ENCODE measurements around the gene ZNF644.

GRCh38 chr1:91070298-91070697 is 48.5 kb upstream of the ZNF644 start:
- TF ChIP-seq, protein P1, sequence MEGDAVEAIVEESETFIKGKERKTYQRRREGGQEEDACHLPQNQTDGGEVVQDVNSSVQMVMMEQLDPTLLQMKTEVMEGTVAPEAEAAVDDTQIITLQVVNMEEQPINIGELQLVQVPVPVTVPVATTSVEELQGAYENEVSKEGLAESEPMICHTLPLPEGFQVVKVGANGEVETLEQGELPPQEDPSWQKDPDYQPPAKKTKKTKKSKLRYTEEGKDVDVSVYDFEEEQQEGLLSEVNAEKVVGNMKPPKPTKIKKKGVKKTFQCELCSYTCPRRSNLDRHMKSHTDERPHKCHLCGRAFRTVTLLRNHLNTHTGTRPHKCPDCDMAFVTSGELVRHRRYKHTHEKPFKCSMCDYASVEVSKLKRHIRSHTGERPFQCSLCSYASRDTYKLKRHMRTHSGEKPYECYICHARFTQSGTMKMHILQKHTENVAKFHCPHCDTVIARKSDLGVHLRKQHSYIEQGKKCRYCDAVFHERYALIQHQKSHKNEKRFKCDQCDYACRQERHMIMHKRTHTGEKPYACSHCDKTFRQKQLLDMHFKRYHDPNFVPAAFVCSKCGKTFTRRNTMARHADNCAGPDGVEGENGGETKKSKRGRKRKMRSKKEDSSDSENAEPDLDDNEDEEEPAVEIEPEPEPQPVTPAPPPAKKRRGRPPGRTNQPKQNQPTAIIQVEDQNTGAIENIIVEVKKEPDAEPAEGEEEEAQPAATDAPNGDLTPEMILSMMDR (IDR thresholded peaks at IDR 0.05), result no peak
- TF ChIP-seq POLR2A (IDR thresholded peaks at IDR 0.05), result no peak
- TF ChIP-seq EP300 (IDR thresholded peaks at IDR 0.05), result no peak
